Liver (tissue), 3 donors: ENCODE results near the gene RBX1.

ENCODE experiments used
- EGR1 ChIP-seq, 2 donors: IDR thresholded peaks; 2 replicates each; pipeline ENCODE4 v1.6.1; 2016 to 2018; ENCODE audit warnings: antibody characterized with exemption in 2 of 2, low read depth in 2 of 2
- FOXA1 ChIP-seq: IDR thresholded peaks from 2 replicates; pipeline ENCODE4 v1.6.1; 2016; ENCODE audit warnings: antibody characterized with exemption
- GABPA ChIP-seq, 2 donors: IDR thresholded peaks in 1 of 2; conservative IDR thresholded peaks in 1 of 2; 2 replicates each; pipeline ENCODE4 v1.6.1; 2016; ENCODE audit warnings: antibody characterized with exemption in 2 of 2, mild to moderate bottlenecking in 1 of 2, moderate library complexity in 1 of 2
- JUND ChIP-seq, 2 donors: IDR thresholded peaks; 2 replicates each; pipeline ENCODE4 v1.6.1; 2016; ENCODE audit warnings: antibody characterized with exemption in 2 of 2
- RAD21 ChIP-seq, 2 donors: IDR thresholded peaks; 2 replicates each; pipeline ENCODE4 v1.6.1; 2016; ENCODE audit warnings: antibody characterized with exemption in 2 of 2, mild to moderate bottlenecking in 2 of 2
- RXRA ChIP-seq, 2 donors: IDR thresholded peaks; 2 replicates each; pipeline ENCODE4 v1.6.1; 2017 to 2018; ENCODE audit warnings: antibody characterized with exemption in 2 of 2, mild to moderate bottlenecking in 1 of 2
- SP1 ChIP-seq: IDR thresholded peaks from 2 replicates; pipeline ENCODE4 v1.6.1; 2018; ENCODE audit warnings: antibody characterized with exemption, mild to moderate bottlenecking
- TAF1 ChIP-seq: conservative IDR thresholded peaks from 2 replicates; pipeline ENCODE4 v1.6.1; 2016; ENCODE audit warnings: antibody characterized with exemption, mild to moderate bottlenecking
- YY1 ChIP-seq: IDR thresholded peaks from 2 replicates; pipeline ENCODE4 v1.6.1; 2016; ENCODE audit warnings: antibody characterized with exemption, mild to moderate bottlenecking
- TF ChIP-seq, protein P1 (sequence below): fragments of 150-350 bp; IDR thresholded peaks from 2 replicates; pipeline ENCODE4 v1.5.1; 2017; ENCODE audit warnings: improper control_type of control experiment, low read depth, low read length; ENCODE audit not compliant: missing input control
- TF ChIP-seq, protein P2 (sequence below): IDR thresholded peaks from 2 replicates; pipeline ENCODE4 v1.6.1; 2016; ENCODE audit warnings: antibody characterized with exemption, mild to moderate bottlenecking
- TF ChIP-seq, protein P3 (sequence below): IDR thresholded peaks from 2 replicates; pipeline ENCODE4 v1.6.1; 2016; ENCODE audit warnings: antibody characterized with exemption
- TF ChIP-seq, protein P4 (sequence below): IDR thresholded peaks from 2 replicates; pipeline ENCODE4 v1.6.1; 2016; ENCODE audit warnings: antibody characterized with exemption
- TF ChIP-seq, protein P5 (sequence below): IDR thresholded peaks from 2 replicates; pipeline ENCODE4 v1.6.1; 2016; ENCODE audit warnings: antibody characterized with exemption
- donor health status: healthy.
- donor health status: healthy.

DNA sequence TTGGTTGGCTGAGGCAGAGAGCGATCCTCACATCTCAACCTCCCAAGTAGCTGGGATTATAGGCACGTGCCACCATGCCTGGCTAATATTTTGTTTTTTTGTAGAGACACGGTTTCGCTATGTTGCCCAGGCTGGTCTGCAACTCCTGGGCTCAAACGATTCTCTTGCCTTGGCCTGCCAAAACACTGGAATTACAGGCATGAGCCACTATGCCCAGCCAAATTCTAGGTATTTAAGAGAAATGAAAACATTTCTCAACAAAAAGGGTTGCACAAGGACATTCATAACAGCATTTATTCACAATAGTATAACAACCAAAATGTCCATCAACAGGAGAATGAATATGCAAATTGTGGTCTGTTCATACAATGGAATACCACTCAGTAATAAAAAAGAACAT lies 31.7 kb upstream of the RBX1 start:
- TF ChIP-seq RXRA (IDR thresholded peaks at IDR 0.05): no peak
- TF ChIP-seq, protein P1, sequence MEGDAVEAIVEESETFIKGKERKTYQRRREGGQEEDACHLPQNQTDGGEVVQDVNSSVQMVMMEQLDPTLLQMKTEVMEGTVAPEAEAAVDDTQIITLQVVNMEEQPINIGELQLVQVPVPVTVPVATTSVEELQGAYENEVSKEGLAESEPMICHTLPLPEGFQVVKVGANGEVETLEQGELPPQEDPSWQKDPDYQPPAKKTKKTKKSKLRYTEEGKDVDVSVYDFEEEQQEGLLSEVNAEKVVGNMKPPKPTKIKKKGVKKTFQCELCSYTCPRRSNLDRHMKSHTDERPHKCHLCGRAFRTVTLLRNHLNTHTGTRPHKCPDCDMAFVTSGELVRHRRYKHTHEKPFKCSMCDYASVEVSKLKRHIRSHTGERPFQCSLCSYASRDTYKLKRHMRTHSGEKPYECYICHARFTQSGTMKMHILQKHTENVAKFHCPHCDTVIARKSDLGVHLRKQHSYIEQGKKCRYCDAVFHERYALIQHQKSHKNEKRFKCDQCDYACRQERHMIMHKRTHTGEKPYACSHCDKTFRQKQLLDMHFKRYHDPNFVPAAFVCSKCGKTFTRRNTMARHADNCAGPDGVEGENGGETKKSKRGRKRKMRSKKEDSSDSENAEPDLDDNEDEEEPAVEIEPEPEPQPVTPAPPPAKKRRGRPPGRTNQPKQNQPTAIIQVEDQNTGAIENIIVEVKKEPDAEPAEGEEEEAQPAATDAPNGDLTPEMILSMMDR: no peak
- TF ChIP-seq JUND (IDR thresholded peaks at IDR 0.05): no peak
- TF ChIP-seq TAF1: no peak
- no peak for TF ChIP-seq EGR1 (IDR thresholded peaks at IDR 0.05; ENCODE audit: low read depth in 2 of 2)
- TF ChIP-seq YY1: no peak
- TF ChIP-seq GABPA (IDR thresholded peaks at IDR 0.05 in 1 of 2, conservative IDR thresholded peaks at IDR 0.05 in 1 of 2): no peak
- no peak for TF ChIP-seq RAD21 (IDR thresholded peaks at IDR 0.05)
- TF ChIP-seq, protein P2, sequence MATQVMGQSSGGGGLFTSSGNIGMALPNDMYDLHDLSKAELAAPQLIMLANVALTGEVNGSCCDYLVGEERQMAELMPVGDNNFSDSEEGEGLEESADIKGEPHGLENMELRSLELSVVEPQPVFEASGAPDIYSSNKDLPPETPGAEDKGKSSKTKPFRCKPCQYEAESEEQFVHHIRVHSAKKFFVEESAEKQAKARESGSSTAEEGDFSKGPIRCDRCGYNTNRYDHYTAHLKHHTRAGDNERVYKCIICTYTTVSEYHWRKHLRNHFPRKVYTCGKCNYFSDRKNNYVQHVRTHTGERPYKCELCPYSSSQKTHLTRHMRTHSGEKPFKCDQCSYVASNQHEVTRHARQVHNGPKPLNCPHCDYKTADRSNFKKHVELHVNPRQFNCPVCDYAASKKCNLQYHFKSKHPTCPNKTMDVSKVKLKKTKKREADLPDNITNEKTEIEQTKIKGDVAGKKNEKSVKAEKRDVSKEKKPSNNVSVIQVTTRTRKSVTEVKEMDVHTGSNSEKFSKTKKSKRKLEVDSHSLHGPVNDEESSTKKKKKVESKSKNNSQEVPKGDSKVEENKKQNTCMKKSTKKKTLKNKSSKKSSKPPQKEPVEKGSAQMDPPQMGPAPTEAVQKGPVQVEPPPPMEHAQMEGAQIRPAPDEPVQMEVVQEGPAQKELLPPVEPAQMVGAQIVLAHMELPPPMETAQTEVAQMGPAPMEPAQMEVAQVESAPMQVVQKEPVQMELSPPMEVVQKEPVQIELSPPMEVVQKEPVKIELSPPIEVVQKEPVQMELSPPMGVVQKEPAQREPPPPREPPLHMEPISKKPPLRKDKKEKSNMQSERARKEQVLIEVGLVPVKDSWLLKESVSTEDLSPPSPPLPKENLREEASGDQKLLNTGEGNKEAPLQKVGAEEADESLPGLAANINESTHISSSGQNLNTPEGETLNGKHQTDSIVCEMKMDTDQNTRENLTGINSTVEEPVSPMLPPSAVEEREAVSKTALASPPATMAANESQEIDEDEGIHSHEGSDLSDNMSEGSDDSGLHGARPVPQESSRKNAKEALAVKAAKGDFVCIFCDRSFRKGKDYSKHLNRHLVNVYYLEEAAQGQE: no peak
- TF ChIP-seq SP1: no peak
- TF ChIP-seq, protein P3, sequence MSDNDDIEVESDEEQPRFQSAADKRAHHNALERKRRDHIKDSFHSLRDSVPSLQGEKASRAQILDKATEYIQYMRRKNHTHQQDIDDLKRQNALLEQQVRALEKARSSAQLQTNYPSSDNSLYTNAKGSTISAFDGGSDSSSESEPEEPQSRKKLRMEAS: no peak
- no peak for TF ChIP-seq FOXA1
- TF ChIP-seq, protein P4, sequence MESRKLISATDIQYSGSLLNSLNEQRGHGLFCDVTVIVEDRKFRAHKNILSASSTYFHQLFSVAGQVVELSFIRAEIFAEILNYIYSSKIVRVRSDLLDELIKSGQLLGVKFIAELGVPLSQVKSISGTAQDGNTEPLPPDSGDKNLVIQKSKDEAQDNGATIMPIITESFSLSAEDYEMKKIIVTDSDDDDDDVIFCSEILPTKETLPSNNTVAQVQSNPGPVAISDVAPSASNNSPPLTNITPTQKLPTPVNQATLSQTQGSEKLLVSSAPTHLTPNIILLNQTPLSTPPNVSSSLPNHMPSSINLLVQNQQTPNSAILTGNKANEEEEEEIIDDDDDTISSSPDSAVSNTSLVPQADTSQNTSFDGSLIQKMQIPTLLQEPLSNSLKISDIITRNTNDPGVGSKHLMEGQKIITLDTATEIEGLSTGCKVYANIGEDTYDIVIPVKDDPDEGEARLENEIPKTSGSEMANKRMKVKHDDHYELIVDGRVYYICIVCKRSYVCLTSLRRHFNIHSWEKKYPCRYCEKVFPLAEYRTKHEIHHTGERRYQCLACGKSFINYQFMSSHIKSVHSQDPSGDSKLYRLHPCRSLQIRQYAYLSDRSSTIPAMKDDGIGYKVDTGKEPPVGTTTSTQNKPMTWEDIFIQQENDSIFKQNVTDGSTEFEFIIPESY: no peak
- TF ChIP-seq, protein P5, sequence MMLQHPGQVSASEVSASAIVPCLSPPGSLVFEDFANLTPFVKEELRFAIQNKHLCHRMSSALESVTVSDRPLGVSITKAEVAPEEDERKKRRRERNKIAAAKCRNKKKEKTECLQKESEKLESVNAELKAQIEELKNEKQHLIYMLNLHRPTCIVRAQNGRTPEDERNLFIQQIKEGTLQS: no peak
